PC-3 (cell line): ENCODE data around the gene ATXN7L2. TPM values are rescaled to one million over a fixed set of nuclear protein-coding genes. Genes with fewer than 3 reads are reported as not detected.

Experiments used
- ATAC-seq: fragments of 200-7000 bp; cut with Tn5 transposase; 2 replicates; pipeline ENCODE4 v1.9.1; 2020; ENCODE audit warnings: mild to moderate bottlenecking, moderate library complexity
- BruUV-seq: library from RNA; stranded (reverse); fragments of 400-500 nt; replicated peaks from 2 replicates; lab custom pipeline; 2021; lab: Mats Ljungman, UMichigan
- CTCF ChIA-PET: fragments of 300-600 bp; sonication (Branson Sonifier 250); formaldehyde crosslinking; loops from one replicate; lab custom pipeline; 2022; ENCODE audit warnings: antibody characterized with exemption; lab: Charles Lee
- POLR2A ChIA-PET: fragments of 300-600 bp; sonication (Branson Sonifier 250); formaldehyde crosslinking; loops from one replicate; lab custom pipeline; 2022; ENCODE audit warnings: antibody characterized with exemption; ENCODE audit not compliant: unreplicated experiment; lab: Charles Lee
- DNase-seq: peaks from one replicate; pipeline ENCODE4 v3.0.0-alpha.2; 2015
- H2AFZ ChIP-seq: fragments of 300-600 bp; sonication (generic); 2 replicates; pipeline ENCODE4 v1.6.0; 2016; ENCODE audit warnings: antibody characterized with exemption, low read length
- H3F3A ChIP-seq: fragments of 300-600 bp; sonication (generic); one replicate; pipeline ENCODE4 v1.6.0; 2017; ENCODE audit warnings: antibody characterized with exemption, low read length, control low read depth, mild to moderate bottlenecking; ENCODE audit not compliant: unreplicated experiment
- H3K27ac ChIP-seq: fragments of 300-600 bp; sonication (generic); 2 replicates; pipeline ENCODE4 v1.5.1; 2016; ENCODE audit warnings: mild to moderate bottlenecking, low read length
- H3K27me3 ChIP-seq: fragments of 300-600 bp; sonication (generic); 2 replicates; pipeline ENCODE4 v1.6.1; 2016; ENCODE audit warnings: low read length, mixed read lengths
- H3K36me3 ChIP-seq: fragments of 300-600 bp; sonication (generic); 2 replicates; pipeline ENCODE4 v1.6.1; 2016; ENCODE audit warnings: low read depth, mixed run types, low read length, mixed read lengths
- H3K4me1 ChIP-seq: fragments of 300-600 bp; sonication (generic); 2 replicates; pipeline ENCODE4 v1.5.1; 2016; ENCODE audit warnings: low read length; ENCODE audit not compliant: insufficient read depth
- H3K4me2 ChIP-seq: fragments of 300-600 bp; sonication (generic); 2 replicates; pipeline ENCODE4 v1.6.0; 2016; ENCODE audit warnings: low read length
- H3K4me3 ChIP-seq: fragments of 300-600 bp; sonication (generic); 2 replicates; pipeline ENCODE4 v1.5.1; 2016; ENCODE audit warnings: mild to moderate bottlenecking, low read length, mixed read lengths
- H3K79me2 ChIP-seq: fragments of 300-600 bp; sonication (generic); 2 replicates; pipeline ENCODE4 v1.6.1; 2017; ENCODE audit warnings: low read length, mixed read lengths
- H3K9ac ChIP-seq: fragments of 300-600 bp; sonication (generic); 2 replicates; pipeline ENCODE4 v1.6.0; 2016; ENCODE audit warnings: mild to moderate bottlenecking, low read length
- H3K9me2 ChIP-seq: fragments of 300-600 bp; sonication (generic); replicated peaks from 2 replicates; pipeline ENCODE4 v1.6.1; 2016; ENCODE audit warnings: mixed run types, low read length, mixed read lengths
- H3K9me3 ChIP-seq: fragments of 300-600 bp; sonication (generic); 2 replicates; pipeline ENCODE4 v1.6.1; 2016; ENCODE audit warnings: low read length, mixed read lengths
- H4K20me1 ChIP-seq: fragments of 300-600 bp; sonication (generic); 2 replicates; pipeline ENCODE4 v1.6.1; 2016; ENCODE audit warnings: low read length, mixed read lengths
- EZH2 ChIP-seq: fragments of 300-600 bp; sonication (generic); IDR thresholded peaks from one replicate; pipeline ENCODE4 v1.6.1; 2017; ENCODE audit warnings: antibody characterized with exemption, mild to moderate bottlenecking, low read length; ENCODE audit not compliant: unreplicated experiment
- EZH2phosphoT487 ChIP-seq: fragments of 300-600 bp; sonication (generic); IDR thresholded peaks from 2 replicates; pipeline ENCODE4 v1.6.1; 2018; ENCODE audit warnings: mild to moderate bottlenecking, antibody characterized with exemption, low read length, borderline replicate concordance
- intact Hi-C: fragments of 100-400 bp; cut with micrococcal nuclease; formaldehyde crosslinking; loops from 2 replicates; pipeline ENCODE4 v1.9.0; 2023
- total RNA-seq: library from RNA; depleted of rRNA; stranded (reverse); fragments of >200 nt; gene quantifications from 2 replicates; pipeline ENCODE4 v1.2.3, GENCODE V29; 2014
- TF ChIP-seq, protein P1 (sequence below): fragments of 300-600 bp; sonication (generic); conservative IDR thresholded peaks from 2 replicates; pipeline ENCODE4 v1.5.1; 2017; ENCODE audit warnings: antibody characterized with exemption, low read depth, mild to moderate bottlenecking, low read length

ATXN7L2 gene
- total RNA-seq, 1 experiment from 2014 or later: 9.4 TPM

DNA sequence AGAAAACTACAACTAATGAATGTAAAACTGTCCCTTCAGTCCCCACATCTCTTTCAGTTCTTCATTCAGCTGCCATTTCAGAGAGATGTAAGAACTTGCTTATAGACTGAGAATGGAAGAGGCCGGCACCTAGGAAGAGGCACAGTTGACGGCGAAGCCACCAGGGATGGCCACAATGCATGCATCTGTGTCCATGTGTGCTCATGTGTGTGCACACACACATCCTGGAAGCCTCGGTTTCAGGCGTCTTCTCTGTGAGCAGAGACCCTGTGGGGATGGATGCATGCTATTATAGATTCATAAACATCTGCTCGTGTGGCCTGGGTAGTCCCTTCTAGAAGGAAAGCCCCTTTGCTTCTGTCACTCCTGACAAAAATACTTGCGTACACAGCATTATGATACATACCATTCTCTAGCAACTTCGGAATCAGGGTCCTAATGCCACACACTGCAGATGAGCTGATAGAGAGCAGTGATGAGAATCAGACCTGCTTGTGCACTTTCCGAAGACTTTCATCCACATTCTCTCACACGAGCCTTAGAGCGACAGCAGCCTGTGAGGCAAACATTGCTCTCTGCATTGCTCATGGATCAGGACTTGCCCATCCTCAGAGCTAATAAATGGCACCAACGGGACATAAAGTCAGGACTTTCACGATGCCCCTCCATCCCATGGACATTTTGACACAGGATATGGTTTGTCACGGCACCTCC is 43.5 kb downstream of the ATXN7L2 start:
- H3K9me3 ChIP-seq: no peaks in the 10 kb centered on the region
- H3K9ac ChIP-seq: no peak overlapping the region
- H3K27me3 ChIP-seq: 0 out of 2 replicates have a peak, but pooled peaks cover 8% of the 10 kb centered on the region
- TF ChIP-seq EZH2 (no peak), EZH2phosphoT487 (no peak)
- TF ChIP-seq, protein P1, sequence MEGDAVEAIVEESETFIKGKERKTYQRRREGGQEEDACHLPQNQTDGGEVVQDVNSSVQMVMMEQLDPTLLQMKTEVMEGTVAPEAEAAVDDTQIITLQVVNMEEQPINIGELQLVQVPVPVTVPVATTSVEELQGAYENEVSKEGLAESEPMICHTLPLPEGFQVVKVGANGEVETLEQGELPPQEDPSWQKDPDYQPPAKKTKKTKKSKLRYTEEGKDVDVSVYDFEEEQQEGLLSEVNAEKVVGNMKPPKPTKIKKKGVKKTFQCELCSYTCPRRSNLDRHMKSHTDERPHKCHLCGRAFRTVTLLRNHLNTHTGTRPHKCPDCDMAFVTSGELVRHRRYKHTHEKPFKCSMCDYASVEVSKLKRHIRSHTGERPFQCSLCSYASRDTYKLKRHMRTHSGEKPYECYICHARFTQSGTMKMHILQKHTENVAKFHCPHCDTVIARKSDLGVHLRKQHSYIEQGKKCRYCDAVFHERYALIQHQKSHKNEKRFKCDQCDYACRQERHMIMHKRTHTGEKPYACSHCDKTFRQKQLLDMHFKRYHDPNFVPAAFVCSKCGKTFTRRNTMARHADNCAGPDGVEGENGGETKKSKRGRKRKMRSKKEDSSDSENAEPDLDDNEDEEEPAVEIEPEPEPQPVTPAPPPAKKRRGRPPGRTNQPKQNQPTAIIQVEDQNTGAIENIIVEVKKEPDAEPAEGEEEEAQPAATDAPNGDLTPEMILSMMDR: no peak
- H3K36me3 ChIP-seq: no peaks in the 10 kb centered on the region
- H3K4me2 ChIP-seq: no peak overlapping the region
- POLR2A ChIA-PET: no interaction called here
- no TSS peak for BruUV-seq
- no peak overlapping the region for H3K4me3 ChIP-seq
- no peaks in the 10 kb centered on the region for H4K20me1 ChIP-seq
- H3K27ac ChIP-seq: no peak overlapping the region
- ATAC-seq (no peak), DNase-seq (no peak)
- intact Hi-C loops: no loop called here
- no peaks in the 10 kb centered on the region for H3K4me1 ChIP-seq
- no peaks in the 10 kb centered on the region for H3K79me2 ChIP-seq
- H2AFZ ChIP-seq: no peak overlapping the region
- CTCF ChIA-PET: no interaction called here
- no peaks in the 10 kb centered on the region for H3K9me2 ChIP-seq
- H3F3A ChIP-seq: no peaks in the 10 kb centered on the region

DNA sequence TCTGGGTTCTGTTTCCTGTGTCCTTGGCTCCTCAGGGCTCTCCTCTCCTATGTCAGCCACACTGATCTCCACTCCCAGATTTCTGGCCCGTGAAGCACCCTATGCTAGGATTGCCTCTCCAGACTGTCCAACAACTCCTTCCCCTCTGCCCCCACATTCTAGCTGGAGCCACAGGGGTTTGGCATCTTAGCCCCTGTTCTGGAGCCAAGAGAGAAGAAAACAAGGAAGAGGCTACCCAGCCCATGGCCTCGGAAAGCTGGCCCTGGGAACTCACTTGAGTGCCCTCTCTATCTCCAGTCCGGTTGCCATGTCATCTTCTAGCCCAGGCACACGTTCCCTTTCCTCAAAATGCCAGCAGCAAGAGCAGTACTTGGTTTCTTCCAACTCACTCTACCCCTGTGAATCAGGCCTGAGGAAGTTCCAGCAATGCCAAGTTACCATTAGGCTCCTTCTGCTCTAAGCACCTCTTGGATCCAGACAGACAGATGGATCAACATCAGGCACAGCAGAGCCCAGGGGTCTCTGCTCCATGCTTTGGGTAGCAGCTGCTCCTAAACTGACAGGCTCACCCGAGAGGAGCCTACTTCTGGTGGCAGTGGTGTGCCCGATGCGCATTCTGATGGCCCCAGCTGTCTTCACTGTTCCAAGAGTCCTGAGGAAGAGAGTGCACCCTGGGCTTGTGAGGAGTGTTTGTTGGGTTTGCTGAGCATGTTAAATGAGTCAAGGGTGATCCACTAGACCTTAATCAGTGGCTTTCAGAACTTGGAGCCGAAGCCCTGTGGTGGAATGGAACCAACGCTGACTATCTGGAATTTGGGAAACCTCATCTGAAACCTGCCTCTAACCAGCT is 44.4 kb downstream of the ATXN7L2 start:
- CTCF ChIA-PET: no interaction called here
- Histone ChIP-seq H3F3A (no peaks in the 10 kb centered on the region), H3K36me3 (no peaks in the 10 kb centered on the region), H3K27ac (no peak overlapping the region), H3K4me1 (no peaks in the 10 kb centered on the region), H3K4me3 (no peak overlapping the region), H3K4me2 (no peak overlapping the region), H3K9ac (no peak overlapping the region), H2AFZ (no peak overlapping the region), H3K9me3 (no peaks in the 10 kb centered on the region), H3K79me2 (no peaks in the 10 kb centered on the region), H3K27me3 (0 out of 2 replicates have a peak, but pooled peaks cover 8% of the 10 kb centered on the region), H3K9me2 (no peaks in the 10 kb centered on the region), H4K20me1 (no peaks in the 10 kb centered on the region)
- no TSS peak for BruUV-seq
- intact Hi-C loops: no loop called here
- DNase-seq (no peak), ATAC-seq (no peak)
- POLR2A ChIA-PET: no interaction called here
- TF ChIP-seq EZH2phosphoT487: no peak
- TF ChIP-seq EZH2: no peak
- TF ChIP-seq, protein P1: no peak
